RWPE1 (cell line): ENCODE measurements around the gene RMDN2.
A peak's percentile ranks its signal among the peaks of the same experiment; 100 is the strongest.

Source experiments
- CTCF ChIA-PET: fragments of 350-600 bp; sonication (Branson Sonifier 250); formaldehyde crosslinking; extraction: SDS; loops from one replicate; lab custom pipeline; 2021; lab: Yijun Ruan, JAX
- POLR2A ChIA-PET: fragments of 400-600 bp; formaldehyde crosslinking; extraction: SDS; loops from one replicate; lab custom pipeline; 2020; ENCODE audit warnings: antibody characterized with exemption; ENCODE audit not compliant: low non-redundant PET; lab: Yijun Ruan, JAX
- DNase-seq: peaks from one replicate; pipeline ENCODE4 v3.0.0; 2012; ENCODE audit warnings: low spot score
- H3K27ac ChIP-seq: fragments of 450-650 bp; 2 replicates; pipeline ENCODE4 v1.5.1; 2017
- TF ChIP-seq, protein P1 (sequence below): fragments of 450-650 bp; conservative IDR thresholded peaks from 2 replicates; pipeline ENCODE4 v1.5.1; 2017; ENCODE audit warnings: low read depth, mild to moderate bottlenecking

RMDN2 gene

DNA sequence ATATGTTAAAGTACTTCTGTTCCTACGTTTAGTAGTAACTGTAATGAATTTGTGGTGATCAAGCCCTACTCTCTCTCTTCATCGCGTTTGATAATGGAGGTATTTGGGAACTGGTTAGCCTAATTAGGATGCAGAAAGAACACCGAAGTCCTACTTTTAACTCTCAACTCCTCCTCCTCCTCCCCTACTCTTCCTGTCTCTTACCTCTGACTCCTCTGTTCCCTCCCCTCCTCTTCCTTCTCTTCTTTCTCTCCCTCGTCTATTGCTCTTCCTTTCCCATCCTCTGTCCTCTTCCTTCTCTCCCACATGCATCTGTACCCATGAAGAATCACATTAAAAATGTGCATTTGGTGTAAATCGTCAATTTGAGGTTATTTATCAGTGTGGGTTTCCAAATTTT lies 57.8 kb downstream of the RMDN2 start:
- CTCF ChIA-PET: interaction anchor here (0.6 to 1.1 kb wide), 2 partner anchors 288 to 587 kb away, joined by 3 to 5 read pairs; no protein-coding TSS in a partner anchor
- no peak overlapping the region for H3K27ac ChIP-seq
- DNase-seq: no peak
- TF ChIP-seq, protein P1, sequence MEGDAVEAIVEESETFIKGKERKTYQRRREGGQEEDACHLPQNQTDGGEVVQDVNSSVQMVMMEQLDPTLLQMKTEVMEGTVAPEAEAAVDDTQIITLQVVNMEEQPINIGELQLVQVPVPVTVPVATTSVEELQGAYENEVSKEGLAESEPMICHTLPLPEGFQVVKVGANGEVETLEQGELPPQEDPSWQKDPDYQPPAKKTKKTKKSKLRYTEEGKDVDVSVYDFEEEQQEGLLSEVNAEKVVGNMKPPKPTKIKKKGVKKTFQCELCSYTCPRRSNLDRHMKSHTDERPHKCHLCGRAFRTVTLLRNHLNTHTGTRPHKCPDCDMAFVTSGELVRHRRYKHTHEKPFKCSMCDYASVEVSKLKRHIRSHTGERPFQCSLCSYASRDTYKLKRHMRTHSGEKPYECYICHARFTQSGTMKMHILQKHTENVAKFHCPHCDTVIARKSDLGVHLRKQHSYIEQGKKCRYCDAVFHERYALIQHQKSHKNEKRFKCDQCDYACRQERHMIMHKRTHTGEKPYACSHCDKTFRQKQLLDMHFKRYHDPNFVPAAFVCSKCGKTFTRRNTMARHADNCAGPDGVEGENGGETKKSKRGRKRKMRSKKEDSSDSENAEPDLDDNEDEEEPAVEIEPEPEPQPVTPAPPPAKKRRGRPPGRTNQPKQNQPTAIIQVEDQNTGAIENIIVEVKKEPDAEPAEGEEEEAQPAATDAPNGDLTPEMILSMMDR: no peak
- POLR2A ChIA-PET: no interaction called here

- no peak for DNase-seq
- POLR2A ChIA-PET: no interaction called here
- TF ChIP-seq, protein P1: no peak
- CTCF ChIA-PET: no interaction called here
- no peak overlapping the region for H3K27ac ChIP-seq
Measured at GRCh38 chr2:37983719-37984118, 58.6 kb downstream of the RMDN2 start.

GRCh38 chr2:37984176-37984575 lies 59.1 kb downstream of the RMDN2 start:
- no peak for DNase-seq
- TF ChIP-seq, protein P1: no peak
- POLR2A ChIA-PET: no interaction called here
- no peak overlapping the region for H3K27ac ChIP-seq
- CTCF ChIA-PET: interaction anchor here (0.7 to 0.9 kb wide), 4 partner anchors 32 to 708 kb away, joined by 3 read pairs; no protein-coding TSS in a partner anchor

DNA sequence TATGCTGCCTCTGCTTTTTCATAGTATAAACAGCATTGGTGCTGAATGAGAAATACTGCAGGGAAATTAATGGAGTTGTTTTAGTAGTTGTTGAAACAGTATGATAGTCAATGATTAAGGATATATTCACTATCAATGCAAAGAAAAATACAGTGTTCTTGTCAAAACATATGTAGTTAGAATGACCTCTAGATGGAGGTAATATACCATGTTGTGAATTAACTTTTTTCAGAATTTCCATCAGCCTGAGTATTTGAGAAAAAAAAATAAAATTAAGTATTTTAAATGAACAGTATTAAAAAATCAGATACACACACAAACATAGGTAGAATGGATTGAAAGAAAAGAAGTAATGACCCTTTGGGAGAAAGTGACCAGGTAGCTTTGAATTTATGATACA lies 59.5 kb downstream of the RMDN2 start:
- H3K27ac ChIP-seq: no peak overlapping the region
- ChIA-PET CTCF (interaction anchor here (0.7 to 0.9 kb wide), 5 partner anchors 32 to 708 kb away, joined by 3 read pairs; no protein-coding TSS in a partner anchor), POLR2A (no interaction called here)
- DNase-seq: no peak
- TF ChIP-seq, protein P1: 0 out of 2 replicates have a peak, but pooled peaks have one; percentile 37

DNA sequence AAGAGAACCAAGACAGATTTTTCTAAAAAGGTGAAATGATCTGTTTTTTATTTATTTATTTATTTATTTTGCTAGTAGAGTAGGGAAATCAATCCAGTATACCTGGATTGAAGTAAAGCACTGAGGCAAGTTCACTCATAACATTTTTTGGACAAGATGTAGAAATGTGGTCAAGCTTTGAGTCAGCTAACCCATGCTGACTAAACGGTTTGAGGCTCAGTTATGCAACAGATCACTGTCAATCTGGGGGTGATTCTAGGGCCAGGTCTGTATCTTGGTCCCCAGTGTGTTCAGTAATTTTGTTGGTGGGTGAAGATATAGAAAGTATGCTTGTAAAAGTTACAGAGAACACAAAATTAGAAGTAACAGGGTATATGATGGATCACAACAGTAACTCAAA lies 60.2 kb downstream of the RMDN2 start:
- CTCF ChIA-PET: interaction anchor here (0.7 to 0.9 kb wide), 2 partner anchors 130 to 374 kb away, joined by 3 read pairs; no protein-coding TSS in a partner anchor
- TF ChIP-seq, protein P1: no peak
- no peak for DNase-seq
- no peak overlapping the region for H3K27ac ChIP-seq
- POLR2A ChIA-PET: no interaction called here

GRCh38 chr2:37987098-37987775 lies 62.1 kb downstream of the RMDN2 start:
- POLR2A ChIA-PET: no interaction called here
- no peak for DNase-seq
- TF ChIP-seq, protein P1: no peak
- CTCF ChIA-PET: no interaction called here
- no peak overlapping the region for H3K27ac ChIP-seq
